Vagina (tissue), 2 donors: Measurements from ENCODE around the gene FAM78A. TPM values are rescaled to one million over a fixed set of nuclear protein-coding genes. Genes with fewer than 3 reads are reported as not detected.

Source experiments
- DNase-seq, 2 donors: peaks; one replicate each; pipeline ENCODE4 v3.0.0-alpha.2; 2017; ENCODE audit errors: extremely low spot score in 2 of 2
- H3K27ac ChIP-seq: fragments of 200-600 bp; sonication (generic); one replicate; pipeline ENCODE4 v1.5.1; 2019
- H3K27me3 ChIP-seq: fragments of 200-600 bp; sonication (generic); one replicate; pipeline ENCODE4 v1.5.1; 2019
- H3K36me3 ChIP-seq, 2 donors: fragments of 200-600 bp; sonication (generic); one replicate each; pipeline ENCODE4 v1.5.1; 2017 to 2019
- H3K4me1 ChIP-seq: fragments of 200-600 bp; sonication (generic); one replicate; pipeline ENCODE4 v1.5.1; 2019
- H3K4me3 ChIP-seq, 2 donors: fragments of 200-600 bp; sonication (generic); 1 replicate in 1 of 2; 2 replicates in 1 of 2; pipeline ENCODE4 v1.5.1; 2016 to 2019
- H3K9me3 ChIP-seq: fragments of 200-600 bp; sonication (generic); one replicate; pipeline ENCODE4 v1.5.1; 2019
- CTCF ChIP-seq, 3 experiments: fragments of 450-650 bp in 2 of 3; fragments of 200-600 bp in 1 of 3; sonication (generic) in 1 of 3; IDR thresholded peaks; one replicate each; pipeline ENCODE4 v1.5.1; 2017 to 2019; ENCODE audit warnings: antibody characterized with exemption in 3 of 3, mild to moderate bottlenecking in 2 of 3, moderate library complexity in 2 of 3
- POLR2A ChIP-seq, 2 donors: fragments of 450-650 bp; IDR thresholded peaks; one replicate each; pipeline ENCODE4 v1.6.1; 2017; ENCODE audit warnings: antibody characterized with exemption in 2 of 2, mild to moderate bottlenecking in 2 of 2, moderate library complexity in 2 of 2
- POLR2AphosphoS5 ChIP-seq, 2 donors: sonication (generic); formaldehyde crosslinking; IDR thresholded peaks; one replicate each; pipeline ENCODE4 v1.9.0; 2017; ENCODE audit warnings: antibody characterized with exemption in 2 of 2, mild to moderate bottlenecking in 2 of 2, low read depth in 1 of 2; ENCODE audit not compliant: insufficient read depth in 1 of 2
- intact Hi-C: fragments of 100-400 bp; cut with DNase I; formaldehyde crosslinking; loops from one replicate; pipeline ENCODE4 v1.15.1; 2023
- total RNA-seq: library from RNA; depleted of rRNA; stranded (reverse); fragments of >200 nt; gene quantifications from one replicate; pipeline ENCODE4 v1.2.3, GENCODE V29; 2016

FAM78A gene
- total RNA-seq, 1 donor from 2014 or later: 2.5 TPM

GRCh38 chr9:131306397-131307004, 30.2 kb upstream of the FAM78A start:
- Histone ChIP-seq H3K4me1 (no peaks in the 10 kb centered on the region), H3K9me3 (no peaks in the 10 kb centered on the region), H3K4me3 (no peak overlapping the region), H3K36me3 (no peaks in the 10 kb centered on the region), H3K27me3 (no peaks in the 10 kb centered on the region), H3K27ac (no peak overlapping the region)
- no peak for DNase-seq
- intact Hi-C loops: no loop called here
- no peak for TF ChIP-seq CTCF (IDR thresholded peaks at IDR 0.05)
- no peak for TF ChIP-seq POLR2AphosphoS5 (IDR thresholded peaks at IDR 0.05; ENCODE audit: insufficient read depth in 1 of 2, low read depth in 1 of 2)
- no peak for TF ChIP-seq POLR2A (IDR thresholded peaks at IDR 0.05)

GRCh38 chr9:131304676-131305355, 28.5 kb upstream of the FAM78A start:
- H3K9me3 ChIP-seq: no peaks in the 10 kb centered on the region
- H3K4me1 ChIP-seq: no peaks in the 10 kb centered on the region
- intact Hi-C loops: no loop called here
- H3K36me3 ChIP-seq: no peaks in the 10 kb centered on the region
- no peaks in the 10 kb centered on the region for H3K27me3 ChIP-seq
- TF ChIP-seq POLR2AphosphoS5 (IDR thresholded peaks at IDR 0.05; ENCODE audit: insufficient read depth in 1 of 2, low read depth in 1 of 2) (no peak), CTCF (IDR thresholded peaks at IDR 0.05) (no peak), POLR2A (IDR thresholded peaks at IDR 0.05) (no peak)
- no peak overlapping the region for H3K4me3 ChIP-seq
- DNase-seq: no peak
- no peak overlapping the region for H3K27ac ChIP-seq

GRCh38 chr9:131303381-131304321, 27.3 kb upstream of the FAM78A start:
- Histone ChIP-seq H3K27ac (no peak overlapping the region), H3K4me1 (no peaks in the 10 kb centered on the region)
- intact Hi-C loops: no loop called here

GRCh38 chr9:131302244-131303075, 26.1 kb upstream of the FAM78A start:
- DNase-seq: no peak
- H3K4me1 ChIP-seq: no peaks in the 10 kb centered on the region
- H3K27me3 ChIP-seq: no peaks in the 10 kb centered on the region
- H3K27ac ChIP-seq: no peak overlapping the region
- TF ChIP-seq POLR2A (IDR thresholded peaks at IDR 0.05) (no peak), CTCF (IDR thresholded peaks at IDR 0.05) (no peak), POLR2AphosphoS5 (IDR thresholded peaks at IDR 0.05; ENCODE audit: insufficient read depth in 1 of 2, low read depth in 1 of 2) (no peak)
- H3K4me3 ChIP-seq: no peak overlapping the region
- no peaks in the 10 kb centered on the region for H3K36me3 ChIP-seq
- intact Hi-C loops: no loop called here
- H3K9me3 ChIP-seq: no peaks in the 10 kb centered on the region

More at GRCh38 chr9:131303381-131304321, 27.3 kb upstream of the FAM78A start:
- H3K36me3 ChIP-seq: no peaks in the 10 kb centered on the region
- H3K4me3 ChIP-seq: no peak overlapping the region
- H3K27me3 ChIP-seq: no peaks in the 10 kb centered on the region
- DNase-seq: no peak
- no peaks in the 10 kb centered on the region for H3K9me3 ChIP-seq
- TF ChIP-seq CTCF (IDR thresholded peaks at IDR 0.05) (no peak), POLR2A (IDR thresholded peaks at IDR 0.05) (no peak), POLR2AphosphoS5 (IDR thresholded peaks at IDR 0.05; ENCODE audit: insufficient read depth in 1 of 2, low read depth in 1 of 2) (no peak)
